ENCODE results near the gene GRID1. TPM values are rescaled to one million over a fixed set of nuclear protein-coding genes. Genes with fewer than 3 reads are reported as not detected.

GRID1 gene
- total RNA-seq, 4 donors from 2014 or later, result 0.88 to 7.3 (median 4.1) TPM

DNA sequence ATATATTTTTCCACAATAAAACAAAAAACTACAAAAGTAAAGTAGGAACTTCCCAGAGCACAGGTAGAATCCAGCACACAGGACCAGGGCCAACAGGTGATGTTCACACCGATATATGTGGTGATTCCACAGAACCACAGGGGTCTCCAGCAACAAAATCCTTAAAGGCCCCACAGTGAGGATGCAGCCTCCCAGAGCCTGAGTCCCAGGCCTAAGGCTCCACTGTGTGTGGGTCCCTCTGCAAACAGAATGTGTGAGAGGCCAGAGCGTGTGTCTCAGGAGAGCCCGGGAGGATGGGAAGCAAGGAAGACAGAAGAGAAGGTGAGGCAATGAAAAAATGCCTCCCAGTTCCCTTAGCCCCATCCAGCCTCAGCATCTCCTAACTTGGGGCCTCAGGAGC, 173.9 kb downstream of the GRID1 start:
- Histone ChIP-seq H3K4me3 (no peak overlapping the region), H3K4me1 (no peaks in the 10 kb centered on the region), H3K27ac (no peak overlapping the region), H3K36me3 (no peaks in the 10 kb centered on the region), H3K9me3 (no peaks in the 10 kb centered on the region), H3K27me3 (no peaks in the 10 kb centered on the region)
- no peak for DNase-seq
- intact Hi-C loops (cut with DNase I; ENCODE audit: low total_unique reads), result no loop called here
- no peak for TF ChIP-seq POLR2A (IDR thresholded peaks at IDR 0.05)
- TF ChIP-seq, protein P1, sequence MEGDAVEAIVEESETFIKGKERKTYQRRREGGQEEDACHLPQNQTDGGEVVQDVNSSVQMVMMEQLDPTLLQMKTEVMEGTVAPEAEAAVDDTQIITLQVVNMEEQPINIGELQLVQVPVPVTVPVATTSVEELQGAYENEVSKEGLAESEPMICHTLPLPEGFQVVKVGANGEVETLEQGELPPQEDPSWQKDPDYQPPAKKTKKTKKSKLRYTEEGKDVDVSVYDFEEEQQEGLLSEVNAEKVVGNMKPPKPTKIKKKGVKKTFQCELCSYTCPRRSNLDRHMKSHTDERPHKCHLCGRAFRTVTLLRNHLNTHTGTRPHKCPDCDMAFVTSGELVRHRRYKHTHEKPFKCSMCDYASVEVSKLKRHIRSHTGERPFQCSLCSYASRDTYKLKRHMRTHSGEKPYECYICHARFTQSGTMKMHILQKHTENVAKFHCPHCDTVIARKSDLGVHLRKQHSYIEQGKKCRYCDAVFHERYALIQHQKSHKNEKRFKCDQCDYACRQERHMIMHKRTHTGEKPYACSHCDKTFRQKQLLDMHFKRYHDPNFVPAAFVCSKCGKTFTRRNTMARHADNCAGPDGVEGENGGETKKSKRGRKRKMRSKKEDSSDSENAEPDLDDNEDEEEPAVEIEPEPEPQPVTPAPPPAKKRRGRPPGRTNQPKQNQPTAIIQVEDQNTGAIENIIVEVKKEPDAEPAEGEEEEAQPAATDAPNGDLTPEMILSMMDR (IDR thresholded peaks at IDR 0.05), result no peak

DNA sequence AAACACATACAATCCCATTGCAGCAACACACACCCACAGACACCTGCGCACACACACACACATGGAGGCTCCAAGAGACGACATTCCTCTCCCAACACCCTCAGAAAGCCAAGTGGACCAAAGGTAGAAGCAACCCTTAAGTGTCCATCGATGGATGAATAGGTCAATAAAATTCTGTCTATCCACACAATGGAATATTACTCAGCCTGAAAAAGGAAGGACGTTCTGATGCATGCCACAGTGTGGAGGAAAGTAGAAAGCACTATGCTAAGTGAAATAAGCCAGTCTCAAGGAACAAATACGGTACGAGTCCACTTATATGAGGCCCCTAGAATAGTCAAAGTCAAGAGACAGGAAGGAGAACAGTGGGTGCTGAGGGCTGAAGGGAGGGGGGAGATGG, 174.4 kb downstream of the GRID1 start:
- no peak for DNase-seq
- no peaks in the 10 kb centered on the region for H3K9me3 ChIP-seq
- no peaks in the 10 kb centered on the region for H3K36me3 ChIP-seq
- no peaks in the 10 kb centered on the region for H3K4me1 ChIP-seq
- H3K27ac ChIP-seq, result no peak overlapping the region
- intact Hi-C loops (cut with DNase I; ENCODE audit: low total_unique reads), result no loop called here
- TF ChIP-seq, protein P1 (IDR thresholded peaks at IDR 0.05), result no peak
- TF ChIP-seq POLR2A (IDR thresholded peaks at IDR 0.05), result no peak
- no peaks in the 10 kb centered on the region for H3K27me3 ChIP-seq
- no peak overlapping the region for H3K4me3 ChIP-seq

DNA sequence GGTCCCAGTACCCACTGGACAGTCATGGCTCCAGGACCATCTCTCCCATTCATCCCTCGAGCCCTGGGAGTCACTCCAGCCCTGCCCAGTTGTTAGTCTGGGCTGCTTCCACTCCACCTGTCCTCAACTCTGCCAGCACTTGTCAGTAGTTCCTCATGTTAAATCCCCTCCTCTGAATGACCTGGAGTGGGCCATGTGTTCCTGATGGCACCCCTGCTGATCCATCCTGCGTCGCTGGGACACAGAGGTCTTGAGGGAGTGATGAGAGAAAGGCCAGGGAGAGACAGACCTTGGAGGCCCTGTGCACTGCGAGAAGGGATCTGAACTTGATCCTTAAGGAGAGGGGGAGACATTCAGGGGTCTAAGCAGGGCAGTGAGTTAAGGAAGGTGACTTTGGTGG, 174.9 kb downstream of the GRID1 start:
- no peaks in the 10 kb centered on the region for H3K9me3 ChIP-seq
- intact Hi-C loops (cut with DNase I; ENCODE audit: low total_unique reads), result no loop called here
- H3K4me1 ChIP-seq, result no peaks in the 10 kb centered on the region
- no peak overlapping the region for H3K27ac ChIP-seq
- peak in 1 of 2 donors; percentile 0 for DNase-seq
- TF ChIP-seq, protein P1 (IDR thresholded peaks at IDR 0.05), result no peak
- TF ChIP-seq POLR2A (IDR thresholded peaks at IDR 0.05), result no peak
- H3K36me3 ChIP-seq, result no peaks in the 10 kb centered on the region
- no peak overlapping the region for H3K4me3 ChIP-seq
- no peaks in the 10 kb centered on the region for H3K27me3 ChIP-seq

DNA sequence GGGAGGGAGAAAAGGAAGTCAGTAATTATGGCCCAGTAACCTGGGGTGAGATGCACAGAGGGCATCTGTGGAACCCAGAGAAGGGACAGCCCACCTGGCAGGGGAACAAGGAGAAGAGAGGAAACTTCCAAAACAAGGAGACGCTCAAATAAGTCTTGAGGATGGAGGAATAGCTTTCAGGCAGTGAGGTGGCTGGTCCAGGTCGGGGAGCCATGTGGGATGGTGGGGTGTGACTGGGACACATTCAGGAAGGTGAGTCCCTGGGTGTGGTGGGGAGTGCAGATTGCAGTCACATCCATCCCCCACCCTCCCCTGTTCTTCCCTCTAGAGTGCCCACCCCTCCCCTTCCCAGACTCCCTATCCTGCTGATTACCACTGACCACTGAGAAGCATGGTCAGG, 175.4 kb downstream of the GRID1 start:
- Histone ChIP-seq H3K9me3 (no peaks in the 10 kb centered on the region), H3K36me3 (no peaks in the 10 kb centered on the region), H3K4me1 (no peaks in the 10 kb centered on the region), H3K27ac (no peak overlapping the region), H3K4me3 (no peak overlapping the region), H3K27me3 (no peaks in the 10 kb centered on the region)
- intact Hi-C loops (cut with DNase I; ENCODE audit: low total_unique reads), result no loop called here
- DNase-seq, result peak in 1 of 2 donors; percentile 1
- TF ChIP-seq, protein P1 (IDR thresholded peaks at IDR 0.05), result no peak
- no peak for TF ChIP-seq POLR2A (IDR thresholded peaks at IDR 0.05)

DNA sequence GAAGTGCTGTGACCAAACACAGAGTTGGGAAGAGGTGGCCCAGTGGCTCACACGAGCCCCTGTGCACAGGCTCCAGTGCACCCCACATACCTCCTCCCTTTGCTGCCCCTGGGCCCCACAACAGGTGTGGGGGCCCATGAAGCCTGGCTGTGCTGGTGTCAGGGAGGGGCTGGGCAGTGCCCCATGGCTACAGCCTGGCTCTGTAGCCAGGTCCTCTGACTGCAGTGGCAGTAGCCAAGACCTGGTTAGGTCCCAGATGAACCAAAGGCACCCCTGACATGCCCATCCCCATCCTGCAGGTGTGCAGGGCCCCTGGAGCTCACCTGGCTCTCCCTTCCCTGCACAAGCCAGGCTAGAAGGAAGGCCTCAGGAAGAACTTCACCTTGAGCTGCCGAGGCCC, 176.3 kb downstream of the GRID1 start:
- no peaks in the 10 kb centered on the region for H3K9me3 ChIP-seq
- TF ChIP-seq, protein P1 (IDR thresholded peaks at IDR 0.05), result no peak
- intact Hi-C loops (cut with DNase I; ENCODE audit: low total_unique reads), result no loop called here
- H3K36me3 ChIP-seq, result no peaks in the 10 kb centered on the region
- peak in 1 of 2 donors; percentile 1 for DNase-seq
- no peaks in the 10 kb centered on the region for H3K27me3 ChIP-seq
- no peak overlapping the region for H3K4me3 ChIP-seq
- no peaks in the 10 kb centered on the region for H3K4me1 ChIP-seq
- H3K27ac ChIP-seq, result no peak overlapping the region
